K562 (cell line): ENCODE data around the gene PRKCB. TPM values are rescaled to one million over a fixed set of nuclear protein-coding genes. Genes with fewer than 3 reads are reported as not detected.

Experiments
- ARID1B ChIP-seq: fragments of 450-650 bp; IDR thresholded peaks from 2 replicates; pipeline ENCODE4 v1.6.1; 2016; ENCODE audit warnings: antibody characterized with exemption, mild to moderate bottlenecking, inconsistent platforms
- ARNT ChIP-seq, 2 experiments: fragments of 450-650 bp; IDR thresholded peaks; 2 replicates each; pipeline ENCODE4 v1.6.1; 2016; ENCODE audit warnings: mild to moderate bottlenecking in 1 of 2
- CCAR2 ChIP-seq: fragments of 200-400 bp; formaldehyde crosslinking; IDR thresholded peaks from 2 replicates; pipeline ENCODE4 v1.6.1; 2017; ENCODE audit warnings: mild to moderate bottlenecking, low read depth, low read length
- CUX1 ChIP-seq: fragments of 200-800 bp; sonication (Bioruptor generic); IDR thresholded peaks from 2 replicates; pipeline ENCODE4 v1.6.1; 2016; ENCODE audit warnings: missing genetic modification characterization, missing compliant biosample characterization
- GABPA ChIP-seq: fragments of 200-800 bp; sonication (Bioruptor generic); conservative IDR thresholded peaks from 2 replicates; pipeline ENCODE4 v1.6.1; 2016; ENCODE audit warnings: low read depth, missing genetic modification characterization, missing compliant biosample characterization
- HINFP ChIP-seq: fragments of 450-650 bp; conservative IDR thresholded peaks from 2 replicates; pipeline ENCODE4 v1.6.1; 2016; ENCODE audit warnings: missing genetic modification characterization, low read depth, mild to moderate bottlenecking, control low read depth, missing compliant biosample characterization
- HNRNPLL ChIP-seq: fragments of 200-400 bp; formaldehyde crosslinking; IDR thresholded peaks from 2 replicates; pipeline ENCODE4 v1.6.1; 2017; ENCODE audit warnings: low read length, low read depth, mild to moderate bottlenecking; ENCODE audit not compliant: poor library complexity, severe bottlenecking
- MAFK ChIP-seq: IDR thresholded peaks from 2 replicates; pipeline ENCODE4 v1.6.1; 2011; ENCODE audit warnings: low read length, improper control_type of control experiment
- MIER1 ChIP-seq: fragments of 450-650 bp; IDR thresholded peaks from 2 replicates; pipeline ENCODE4 v1.6.1; 2016; ENCODE audit warnings: antibody characterized with exemption, mild to moderate bottlenecking, low read depth
- NCOA4 ChIP-seq: fragments of 450-650 bp; IDR thresholded peaks from 2 replicates; pipeline ENCODE4 v1.6.1; 2018; ENCODE audit warnings: mild to moderate bottlenecking; ENCODE audit not compliant: partially characterized antibody
- NFATC3 ChIP-seq: fragments of 450-650 bp; IDR thresholded peaks from 2 replicates; pipeline ENCODE4 v1.6.1; 2017; ENCODE audit warnings: mild to moderate bottlenecking
- SIN3B ChIP-seq: fragments of 450-650 bp; IDR thresholded peaks from 2 replicates; pipeline ENCODE4 v1.6.1; 2017; ENCODE audit warnings: low read depth, mild to moderate bottlenecking, moderate library complexity
- SUPT5H ChIP-seq: fragments of 450-650 bp; IDR thresholded peaks from 2 replicates; pipeline ENCODE4 v1.6.1; 2016
- TAL1 ChIP-seq: fragments of 450-650 bp; IDR thresholded peaks from 2 replicates; pipeline ENCODE4 v1.6.1; 2016; ENCODE audit warnings: mild to moderate bottlenecking
- TCF7L2 ChIP-seq: fragments of 150-350 bp; IDR thresholded peaks from 2 replicates; pipeline ENCODE4 v1.6.1; 2016; ENCODE audit warnings: low read depth, mild to moderate bottlenecking, low read length, moderate library complexity
- TSHZ1 ChIP-seq: fragments of 250-450 bp; sonication (Bioruptor Pico); IDR thresholded peaks from 2 replicates; pipeline ENCODE4 v1.4.0; 2020; ENCODE audit warnings: mild to moderate bottlenecking, moderate library complexity
- ZFPM2 ChIP-seq: fragments of 250-450 bp; sonication (Bioruptor Pico); IDR thresholded peaks from 2 replicates; pipeline ENCODE4 v1.5.1; 2022; ENCODE audit warnings: mild to moderate bottlenecking
- ZNF23 ChIP-seq: fragments of 250-450 bp; sonication (Bioruptor Pico); IDR thresholded peaks from 2 replicates; pipeline ENCODE4 v1.4.0; 2020; ENCODE audit warnings: mild to moderate bottlenecking
- ZNF695 ChIP-seq: fragments of 450-650 bp; formaldehyde crosslinking; IDR thresholded peaks from 2 replicates; pipeline ENCODE4 v1.4.0; 2020; ENCODE audit warnings: mild to moderate bottlenecking, moderate library complexity
- polyA plus RNA-seq, 8 experiments: library from polyadenylated mRNA; depleted of rRNA in 4 of 8; stranded (reverse) in 5 of 8; unstranded in 3 of 8; fragments of >200 nt; fragmentation: Nextera tagmentation in 2 of 8; fragmentation: Illumina TruSeq in 1 of 8; extraction: Ambion mirVana in 2 of 8; extraction: Trizol in 1 of 8; gene quantifications; 2 replicates each; pipeline versions ENCODE4 v1.2.1 to v1.2.3, GENCODE V29; 2011 to 2014; ENCODE audit warnings: inconsistent platforms in 1 of 8, missing spikeins in 1 of 8
- total RNA-seq, 7 experiments: library from RNA; depleted of rRNA in 6 of 7; stranded (reverse); fragments of >200 nt in 6 of 7; fragmentation: Illumina TruSeq in 2 of 7; extraction: Trizol in 2 of 7; gene quantifications; 2 replicates each; pipeline versions ENCODE4 v1.2.1 to v1.2.3, GENCODE V29; 2011 to 2021; ENCODE audit warnings: low replicate concordance in 1 of 7

PRKCB gene
- total and polyA plus RNA-seq, 9 of the 15 experiments (the other 6 are each of a cell fraction or from before 2014, with no cell fraction given) = 49.9 to 276 (median 148) TPM

- TF ChIP-seq TAL1 (no peak), ARID1B (no peak), TCF7L2 (no peak), ZNF695 (CRISPR knock-in tag) (no peak), ARNT (IDR thresholded peaks at IDR 0.05) (0 out of 4 replicates have a peak, but pooled peaks of 1 of the 2 experiments have one; percentile 22), SUPT5H (peak; percentile 32; the same call in 1 of the 2 replicates), ZNF23 (CRISPR knock-in tag) (no peak), TSHZ1 (no peak), MIER1 (no peak), SIN3B (no peak), HINFP (tag) (no peak), NFATC3 (no peak), GABPA (tag) (no peak), MAFK (no peak), CUX1 (CRISPR knock-in tag) (no peak), CCAR2 (no peak), NCOA4 (no peak), ZFPM2 (CRISPR knock-in tag) (no peak), HNRNPLL (no peak)
These were observed at the start of gene PRKCB (continued) for GRCh38 chr16:23835390-23836077.
